GM13976 (cell line): ENCODE data around the gene SPATA16.
"Not testable (repeated sequence)": the region's sequence is repeated elsewhere in the genome, so short reads cannot be mapped to it uniquely, and the experiment has no call there.

Source experiments
- DNase-seq: peaks from one replicate; pipeline ENCODE4 v3.0.0; 2012; ENCODE audit warnings: low spot score
- CTCF ChIP-seq: IDR thresholded peaks from 2 replicates; pipeline ENCODE4 v1.5.1; 2012; ENCODE audit warnings: borderline replicate concordance, mild to moderate bottlenecking; ENCODE audit not compliant: insufficient read depth; ENCODE audit errors: extremely low read depth, missing control alignments, control extremely low read depth
- in situ Hi-C: fragments of 300-500 bp; cut with MboI; formaldehyde crosslinking; loops from one replicate; pipeline ENCODE4 v1.12.0; 2022; ENCODE audit warnings: low sequenced_read_pairs, mixed read lengths, inconsistent platforms; ENCODE audit not compliant: unreplicated experiment

The SPATA16 gene

GRCh38 chr3:172903642-172904320 lies 237.3 kb downstream of the SPATA16 start:
- no peak for DNase-seq
- TF ChIP-seq CTCF: no peak
- in situ Hi-C loops: no loop called here

GRCh38 chr3:172892158-172892557 lies 248.9 kb downstream of the SPATA16 start:
- no peak for DNase-seq
- in situ Hi-C loops: no loop called here
- TF ChIP-seq CTCF: no peak

- no peak for DNase-seq
- in situ Hi-C loops: no loop called here
- TF ChIP-seq CTCF: no peak
Observed at GRCh38 chr3:172885704-172886103, 255.3 kb downstream of the SPATA16 start.

GRCh38 chr3:172882563-172882962 lies 258.5 kb downstream of the SPATA16 start:
- in situ Hi-C loops: no loop called here
- DNase-seq: no peak
- TF ChIP-seq CTCF: no peak

GRCh38 chr3:172879381-172879780 lies 261.7 kb downstream of the SPATA16 start:
- in situ Hi-C loops, DNase-seq: not testable (repeated sequence)

- TF ChIP-seq CTCF: no peak
- DNase-seq: no peak
- in situ Hi-C loops: no loop called here
Observed at GRCh38 chr3:172877011-172877410, 264.0 kb downstream of the SPATA16 start.

- in situ Hi-C loops: no loop called here
- no peak for DNase-seq
- TF ChIP-seq CTCF: no peak
Observed at GRCh38 chr3:172876297-172876696, 264.7 kb downstream of the SPATA16 start.
